DMS 273 (cell line): Measurements from ENCODE around the gene CCDC38.

Source experiments
- DNase-seq: peaks from one replicate; lab custom pipeline; 2025; ENCODE audit not compliant: unreplicated experiment; lab: John Stamatoyannopoulos, UW

CCDC38 gene

GRCh38 chr12:95837240-95838038 lies 105.0 kb downstream of the CCDC38 start:
- no peak for DNase-seq

GRCh38 chr12:95836630-95837239 lies 105.7 kb downstream of the CCDC38 start:
- DNase-seq, result peak; percentile 17

GRCh38 chr12:95836185-95836609 lies 106.2 kb downstream of the CCDC38 start:
- peak; percentile 71 for DNase-seq

GRCh38 chr12:95834572-95834971 lies 107.8 kb downstream of the CCDC38 start:
- no peak for DNase-seq

- DNase-seq, result no peak
These were observed 111.9 kb downstream of the CCDC38 start for GRCh38 chr12:95830335-95831089.

- no peak for DNase-seq
These were observed 113.0 kb downstream of the CCDC38 start for GRCh38 chr12:95829395-95829794.

GRCh38 chr12:95820096-95820703 lies 122.2 kb downstream of the CCDC38 start:
- DNase-seq, result peak; percentile 74
